Effector memory CD4-positive, alpha-beta T cell (primary cell): ENCODE data around the gene KIF26A.

ENCODE experiments used
- DNase-seq, 3 donors: peaks; one replicate each; pipeline ENCODE4 v3.0.0-alpha.2; 2020
- H3K27ac ChIP-seq: 2 replicates; pipeline ENCODE4 v1.7.0; 2013; ENCODE audit warnings: mild to moderate bottlenecking, low read length, moderate library complexity; ENCODE audit not compliant: insufficient read depth, poor library complexity, severe bottlenecking
- H3K27me3 ChIP-seq: replicated peaks from 2 replicates; pipeline ENCODE4 v1.7.0; 2013; ENCODE audit warnings: mild to moderate bottlenecking, low read length; ENCODE audit not compliant: insufficient read depth, control insufficient read depth, poor library complexity, severe bottlenecking
- H3K36me3 ChIP-seq: 2 replicates; pipeline ENCODE4 v1.7.0; 2013; ENCODE audit warnings: mild to moderate bottlenecking, low read length, moderate library complexity; ENCODE audit not compliant: control insufficient read depth, insufficient read depth
- H3K4me1 ChIP-seq: 2 replicates; pipeline ENCODE4 v1.7.0; 2013; ENCODE audit warnings: low read length, mild to moderate bottlenecking; ENCODE audit not compliant: control insufficient read depth, insufficient read depth, poor library complexity, severe bottlenecking
- H3K4me3 ChIP-seq: 2 replicates; pipeline ENCODE4 v1.7.0; 2013; ENCODE audit warnings: low read length, low read depth, mild to moderate bottlenecking; ENCODE audit not compliant: insufficient read depth, poor library complexity, severe bottlenecking
- H3K9me3 ChIP-seq: 2 replicates; pipeline ENCODE4 v1.7.0; 2013; ENCODE audit warnings: mild to moderate bottlenecking, low read length, moderate library complexity; ENCODE audit not compliant: control insufficient read depth

Gene KIF26A

GRCh38 chr14:104230119-104230815, 91.9 kb downstream of the KIF26A start:
- no peaks in the 10 kb centered on the region for H3K36me3 ChIP-seq
- no peaks in the 10 kb centered on the region for H3K27me3 ChIP-seq
- no peak overlapping the region for H3K4me3 ChIP-seq
- no peak overlapping the region for H3K27ac ChIP-seq
- H3K9me3 ChIP-seq = no peaks in the 10 kb centered on the region
- no peak for DNase-seq
- H3K4me1 ChIP-seq = no peaks in the 10 kb centered on the region
